HUDEP-2 (cell line): ENCODE measurements around the gene DIO3.
"Not testable (repeated sequence)": the region's sequence is repeated elsewhere in the genome, so short reads cannot be mapped to it uniquely, and the experiment has no call there.

ENCODE experiments used
- DNase-seq, 76 experiments: peaks; one replicate each; lab custom pipeline; 2025; ENCODE audit not compliant: unreplicated experiment in 76 of 76; lab: John Stamatoyannopoulos, UW

The DIO3 gene

GRCh38 chr14:101557811-101558738, 3.2 kb upstream of the DIO3 start:
- no peak for DNase-seq

GRCh38 chr14:101558739-101559240, 2.5 kb upstream of the DIO3 start:
- DNase-seq = no peak

GRCh38 chr14:101559250-101559623, 2.1 kb upstream of the DIO3 start:
- no peak for DNase-seq

- no peak for DNase-seq
Observed at GRCh38 chr14:101559624-101560533, 1.4 kb upstream of the DIO3 start.

- DNase-seq = no peak
Observed at GRCh38 chr14:101560534-101561113, 671 bp upstream of the DIO3 start.

- DNase-seq = no peak
Observed at GRCh38 chr14:101561897-101562490, 699 bp downstream of the DIO3 start.

GRCh38 chr14:101562659-101563351, 1.5 kb downstream of the DIO3 start:
- DNase-seq = no peak

- no peak for DNase-seq
Observed at GRCh38 chr14:101563352-101563653, 2.0 kb downstream of the DIO3 start.

- DNase-seq = no peak
Observed at GRCh38 chr14:101563654-101564443, 2.6 kb downstream of the DIO3 start.

GRCh38 chr14:101564444-101564776, 3.1 kb downstream of the DIO3 start:
- no peak for DNase-seq

- DNase-seq = no peak
Observed at GRCh38 chr14:101564819-101565698, 3.8 kb downstream of the DIO3 start.

- no peak for DNase-seq
Observed at GRCh38 chr14:101567252-101567651, 6.0 kb downstream of the DIO3 start.

- no peak for DNase-seq
Observed at GRCh38 chr14:101571004-101571403, 9.7 kb downstream of the DIO3 start.

- not testable (repeated sequence) for DNase-seq
Observed at GRCh38 chr14:101572526-101572925, 11.2 kb downstream of the DIO3 start.

GRCh38 chr14:101573289-101573688, 12.0 kb downstream of the DIO3 start:
- no peak for DNase-seq

GRCh38 chr14:101575581-101575980, 14.3 kb downstream of the DIO3 start:
- DNase-seq = no peak

GRCh38 chr14:101577221-101577909, 16.1 kb downstream of the DIO3 start:
- no peak for DNase-seq

- no peak for DNase-seq
Observed at GRCh38 chr14:101578489-101578888, 17.2 kb downstream of the DIO3 start.
